SK-N-SH (cell line): ENCODE results near the gene PDGFC. TPM values are rescaled to one million over a fixed set of nuclear protein-coding genes. Genes with fewer than 3 reads are reported as not detected.

Source experiments
- CTCF ChIA-PET: fragments of 300-600, 350-600 bp; formaldehyde crosslinking; extraction: SDS; loops from one replicate; lab custom pipeline; 2021; lab: Yijun Ruan, JAX
- POLR2A ChIA-PET: fragments of 350-600 bp; sonication (Branson Sonifier 250); formaldehyde crosslinking; extraction: SDS; loops from one replicate; lab custom pipeline; 2020; ENCODE audit warnings: antibody characterized with exemption, inconsistent platforms; lab: Yijun Ruan, JAX
- DNase-seq: peaks from one replicate; pipeline ENCODE4 v3.0.0; 2012
- H2AFZ ChIP-seq: fragments of 200-600 bp; sonication (generic); 2 replicates; pipeline ENCODE4 v1.8.1; 2016; ENCODE audit warnings: antibody characterized with exemption, mild to moderate bottlenecking, low read depth
- H3F3A ChIP-seq: fragments of 200-600 bp; sonication (generic); replicated peaks from 2 replicates; pipeline ENCODE3; 2016; ENCODE audit warnings: antibody characterized with exemption, mild to moderate bottlenecking; ENCODE audit not compliant: insufficient read depth
- H3K27ac ChIP-seq, 2 experiments: fragments of 200-500 bp in 1 of 2; fragments of 200-600 bp in 1 of 2; sonication (Bioruptor generic) in 1 of 2; sonication (generic), shearing (Covaris generic) in 1 of 2; 2 replicates each; pipeline versions ENCODE4 v1.5.1 to v1.6.1; 2014 to 2016; ENCODE audit warnings: low read depth in 2 of 2, inconsistent platforms in 1 of 2, low read length in 1 of 2, mild to moderate bottlenecking in 1 of 2, mixed read lengths in 1 of 2
- H3K27me3 ChIP-seq: fragments of 200-600 bp; sonication (generic), shearing (Covaris generic); 2 replicates; pipeline ENCODE4 v1.6.1; 2016; ENCODE audit warnings: mixed run types; ENCODE audit not compliant: insufficient read depth
- H3K36me3 ChIP-seq, 2 experiments: fragments of 200-500 bp in 1 of 2; fragments of 200-600 bp in 1 of 2; sonication (Bioruptor generic) in 1 of 2; sonication (generic) in 1 of 2; replicated peaks in 1 of 2; 2 replicates each; pipeline versions ENCODE3 to v1.5.1; 2014 to 2016; ENCODE audit warnings: low read length in 1 of 2, mild to moderate bottlenecking in 1 of 2; ENCODE audit not compliant: insufficient read depth in 2 of 2, control insufficient read depth in 1 of 2
- H3K4me1 ChIP-seq, 2 experiments: fragments of 200-500 bp in 1 of 2; fragments of 200-600 bp in 1 of 2; sonication (Bioruptor generic) in 1 of 2; sonication (generic), shearing (Covaris generic) in 1 of 2; 2 replicates each; pipeline versions ENCODE4 v1.5.1 to v1.6.1; 2014 to 2016; ENCODE audit warnings: low read depth in 1 of 2, low read length in 1 of 2, mixed run types in 1 of 2; ENCODE audit not compliant: insufficient read depth in 2 of 2, control insufficient read depth in 1 of 2
- H3K4me2 ChIP-seq: fragments of 200-600 bp; sonication (generic), shearing (Covaris generic); 2 replicates; pipeline ENCODE4 v1.6.1; 2017; ENCODE audit warnings: mixed run types
- H3K4me3 ChIP-seq, 2 experiments: fragments of 200-500 bp in 1 of 2; fragments of 200-600 bp in 1 of 2; sonication (Bioruptor generic) in 1 of 2; sonication (generic), shearing (Covaris generic) in 1 of 2; 2 replicates each; pipeline versions ENCODE4 v1.5.1 to v1.8.1; 2014 to 2016; ENCODE audit warnings: low read depth in 2 of 2, inconsistent platforms in 1 of 2, low read length in 1 of 2, mild to moderate bottlenecking in 1 of 2, mixed read lengths in 1 of 2, moderate library complexity in 1 of 2
- H3K79me2 ChIP-seq: fragments of 200-600 bp; sonication (generic); 2 replicates; pipeline ENCODE4 v1.8.1; 2017; ENCODE audit warnings: mild to moderate bottlenecking; ENCODE audit not compliant: insufficient read depth
- H3K9ac ChIP-seq: fragments of 200-600 bp; sonication (generic); 2 replicates; pipeline ENCODE4 v1.6.1; 2017; ENCODE audit warnings: mixed run types
- H3K9me2 ChIP-seq: fragments of 200-600 bp; sonication (generic); 2 replicates; pipeline ENCODE4 v1.6.1; 2017; ENCODE audit warnings: mixed run types
- H3K9me3 ChIP-seq: fragments of 200-600 bp; sonication (generic); 2 replicates; pipeline ENCODE4 v1.6.1; 2017; ENCODE audit warnings: mixed run types, mild to moderate bottlenecking, moderate library complexity
- H4K20me1 ChIP-seq: fragments of 200-600 bp; sonication (generic); 2 replicates; pipeline ENCODE4 v1.6.1; 2017; ENCODE audit warnings: mild to moderate bottlenecking, mixed run types; ENCODE audit not compliant: insufficient read depth
- CHD2 ChIP-seq: fragments of 150-350 bp; IDR thresholded peaks from 2 replicates; pipeline ENCODE4 v1.6.1; 2018; ENCODE audit warnings: low read length; ENCODE audit not compliant: partially characterized antibody
- EP300 ChIP-seq, 2 experiments: IDR thresholded peaks; 2 replicates each; pipeline versions ENCODE4 v1.4.0 to v1.6.1; 2012; ENCODE audit warnings: borderline replicate concordance in 1 of 2, low read depth in 1 of 2, low read length in 1 of 2
- FOSL2 ChIP-seq: IDR thresholded peaks from 2 replicates; pipeline ENCODE4 v1.4.0; 2012; ENCODE audit warnings: low read depth, mild to moderate bottlenecking, moderate library complexity, borderline replicate concordance
- FOXJ3 ChIP-seq: sonication (generic); formaldehyde crosslinking; IDR thresholded peaks from 2 replicates; pipeline ENCODE4 v1.5.1; 2020; ENCODE audit warnings: mild to moderate bottlenecking, missing genetic modification reagents
- GABPA ChIP-seq: IDR thresholded peaks from 2 replicates; pipeline ENCODE4 v1.4.0; 2012; ENCODE audit warnings: low read depth, mild to moderate bottlenecking
- MXI1 ChIP-seq: IDR thresholded peaks from 2 replicates; pipeline ENCODE4 v1.6.1; 2012; ENCODE audit warnings: mild to moderate bottlenecking, low read depth, low read length, improper control_type of control experiment
- NRF1 ChIP-seq: IDR thresholded peaks from 2 replicates; pipeline ENCODE4 v1.6.1; 2012; ENCODE audit warnings: low read depth, mild to moderate bottlenecking, low read length
- POLR2AphosphoS5 ChIP-seq: IDR thresholded peaks from 2 replicates; pipeline ENCODE4 v1.6.1; 2012; ENCODE audit warnings: low read depth, low read length
- RFX5 ChIP-seq: IDR thresholded peaks from 2 replicates; pipeline ENCODE4 v1.6.1; 2012; ENCODE audit warnings: mild to moderate bottlenecking, improper control_type of control experiment, low read length
- RXRA ChIP-seq: IDR thresholded peaks from 2 replicates; pipeline ENCODE4 v1.4.0; 2012; ENCODE audit warnings: low read depth, mild to moderate bottlenecking, borderline replicate concordance
- TCF12 ChIP-seq: IDR thresholded peaks from 2 replicates; pipeline ENCODE4 v1.4.0; 2012
- TEAD4 ChIP-seq: IDR thresholded peaks from 2 replicates; pipeline ENCODE4 v1.4.0; 2012; ENCODE audit warnings: mild to moderate bottlenecking, borderline replicate concordance; ENCODE audit not compliant: insufficient read depth
- YY1 ChIP-seq: IDR thresholded peaks from 2 replicates; pipeline ENCODE4 v1.4.0; 2012; ENCODE audit warnings: low read depth, mild to moderate bottlenecking
- WGBS: methylation state at CpG from one replicate; pipeline ENCODE4 v1.1.6; 2017; ENCODE audit warnings: low lambda C conversion rate; 5-methylcytosine and 5-hydroxymethylcytosine counted together
- polyA plus RNA-seq, 3 experiments: library from polyadenylated mRNA; depleted of rRNA; stranded (reverse); fragments of >200 nt; gene quantifications; 2 replicates each; pipeline ENCODE4 v1.2.3, GENCODE V29; 2012
- TF ChIP-seq, protein P1 (sequence below): IDR thresholded peaks from 2 replicates; pipeline ENCODE4 v1.4.0; 2012; ENCODE audit warnings: low read depth, borderline replicate concordance
- TF ChIP-seq, protein P2 (sequence below): fragments of 200-600 bp; sonication (generic); IDR thresholded peaks from 2 replicates; pipeline ENCODE4 v1.6.1; 2017; ENCODE audit warnings: antibody characterized with exemption, mild to moderate bottlenecking, moderate library complexity
- TF ChIP-seq, protein P3 (sequence below): fragments of 150-350 bp; IDR thresholded peaks from 2 replicates; pipeline ENCODE4 v1.6.1; 2016; ENCODE audit warnings: mild to moderate bottlenecking, low read depth, low read length
- TF ChIP-seq, protein P4 (sequence below): IDR thresholded peaks from 2 replicates; pipeline ENCODE4 v1.6.1; 2012; ENCODE audit warnings: mild to moderate bottlenecking, low read depth, low read length, moderate library complexity

PDGFC gene
- polyA plus RNA-seq, 1 of the 3 experiments (the other 2 are of a cell fraction), result 29.8 TPM

DNA sequence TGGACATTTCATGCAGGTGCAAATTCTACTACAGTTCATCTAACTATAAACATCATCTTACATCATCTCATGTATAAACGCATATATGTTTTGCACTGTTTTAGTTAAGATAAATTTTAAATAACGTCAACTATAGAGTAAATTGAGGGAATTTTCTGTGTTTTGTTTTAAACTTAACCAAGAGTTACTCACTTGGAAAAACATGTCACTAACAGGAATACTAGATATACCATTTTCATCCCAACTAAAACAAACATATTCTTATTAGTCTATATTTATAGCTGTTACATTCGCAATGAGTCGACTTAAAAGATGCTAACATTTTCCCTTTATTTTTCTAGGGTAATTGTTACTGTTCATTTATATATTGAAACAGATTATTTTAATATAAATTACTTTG lies 159.6 kb downstream of the PDGFC start (continued):
- TF ChIP-seq, protein P1, sequence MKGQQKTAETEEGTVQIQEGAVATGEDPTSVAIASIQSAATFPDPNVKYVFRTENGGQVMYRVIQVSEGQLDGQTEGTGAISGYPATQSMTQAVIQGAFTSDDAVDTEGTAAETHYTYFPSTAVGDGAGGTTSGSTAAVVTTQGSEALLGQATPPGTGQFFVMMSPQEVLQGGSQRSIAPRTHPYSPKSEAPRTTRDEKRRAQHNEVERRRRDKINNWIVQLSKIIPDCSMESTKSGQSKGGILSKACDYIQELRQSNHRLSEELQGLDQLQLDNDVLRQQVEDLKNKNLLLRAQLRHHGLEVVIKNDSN, result no peak
- TF ChIP-seq TEAD4, result no peak
- TF ChIP-seq EP300 (IDR thresholded peaks at IDR 0.05; ENCODE audit: borderline replicate concordance in 1 of 2, low read depth in 1 of 2, low read length in 1 of 2), result no peak
- no peak for TF ChIP-seq FOXJ3 (CRISPR knock-in tag)
- no peak for TF ChIP-seq GABPA
- no peak for TF ChIP-seq MXI1
- no peak for TF ChIP-seq YY1
- no peak for TF ChIP-seq TCF12
- TF ChIP-seq, protein P2, sequence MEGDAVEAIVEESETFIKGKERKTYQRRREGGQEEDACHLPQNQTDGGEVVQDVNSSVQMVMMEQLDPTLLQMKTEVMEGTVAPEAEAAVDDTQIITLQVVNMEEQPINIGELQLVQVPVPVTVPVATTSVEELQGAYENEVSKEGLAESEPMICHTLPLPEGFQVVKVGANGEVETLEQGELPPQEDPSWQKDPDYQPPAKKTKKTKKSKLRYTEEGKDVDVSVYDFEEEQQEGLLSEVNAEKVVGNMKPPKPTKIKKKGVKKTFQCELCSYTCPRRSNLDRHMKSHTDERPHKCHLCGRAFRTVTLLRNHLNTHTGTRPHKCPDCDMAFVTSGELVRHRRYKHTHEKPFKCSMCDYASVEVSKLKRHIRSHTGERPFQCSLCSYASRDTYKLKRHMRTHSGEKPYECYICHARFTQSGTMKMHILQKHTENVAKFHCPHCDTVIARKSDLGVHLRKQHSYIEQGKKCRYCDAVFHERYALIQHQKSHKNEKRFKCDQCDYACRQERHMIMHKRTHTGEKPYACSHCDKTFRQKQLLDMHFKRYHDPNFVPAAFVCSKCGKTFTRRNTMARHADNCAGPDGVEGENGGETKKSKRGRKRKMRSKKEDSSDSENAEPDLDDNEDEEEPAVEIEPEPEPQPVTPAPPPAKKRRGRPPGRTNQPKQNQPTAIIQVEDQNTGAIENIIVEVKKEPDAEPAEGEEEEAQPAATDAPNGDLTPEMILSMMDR, result no peak
- TF ChIP-seq, all 33 proteins: peak for 0

DNA sequence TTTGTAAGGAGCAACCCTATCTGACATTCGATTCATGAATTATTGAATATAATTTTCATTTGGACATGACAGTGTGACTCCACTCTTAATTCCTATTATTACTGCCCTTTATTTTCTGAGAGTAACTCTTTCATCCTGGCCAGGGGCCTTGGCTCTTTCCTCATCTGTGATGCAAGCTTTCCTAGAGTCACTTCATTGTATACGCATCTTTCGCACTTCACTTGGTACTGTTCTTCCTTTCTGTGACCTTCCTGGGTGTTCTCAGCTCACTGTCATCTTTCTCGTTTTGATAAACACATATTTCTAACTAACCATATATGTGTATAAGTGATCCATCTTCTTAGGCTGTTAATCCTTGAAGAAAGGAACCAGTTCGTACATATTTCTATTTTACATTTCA lies 160.3 kb downstream of the PDGFC start:
- H4K20me1 ChIP-seq, result no peaks in the 10 kb centered on the region
- no peak overlapping the region for H3K27ac ChIP-seq
- H3K27me3 ChIP-seq, result no peaks in the 10 kb centered on the region
- ChIA-PET POLR2A (no interaction called here), CTCF (no interaction called here)
- H3K9me3 ChIP-seq, result no peaks in the 10 kb centered on the region
- no peak overlapping the region for H3K4me2 ChIP-seq
- TF ChIP-seq, protein P3, sequence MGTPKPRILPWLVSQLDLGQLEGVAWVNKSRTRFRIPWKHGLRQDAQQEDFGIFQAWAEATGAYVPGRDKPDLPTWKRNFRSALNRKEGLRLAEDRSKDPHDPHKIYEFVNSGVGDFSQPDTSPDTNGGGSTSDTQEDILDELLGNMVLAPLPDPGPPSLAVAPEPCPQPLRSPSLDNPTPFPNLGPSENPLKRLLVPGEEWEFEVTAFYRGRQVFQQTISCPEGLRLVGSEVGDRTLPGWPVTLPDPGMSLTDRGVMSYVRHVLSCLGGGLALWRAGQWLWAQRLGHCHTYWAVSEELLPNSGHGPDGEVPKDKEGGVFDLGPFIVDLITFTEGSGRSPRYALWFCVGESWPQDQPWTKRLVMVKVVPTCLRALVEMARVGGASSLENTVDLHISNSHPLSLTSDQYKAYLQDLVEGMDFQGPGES, result no peak
- TF ChIP-seq, protein P4, sequence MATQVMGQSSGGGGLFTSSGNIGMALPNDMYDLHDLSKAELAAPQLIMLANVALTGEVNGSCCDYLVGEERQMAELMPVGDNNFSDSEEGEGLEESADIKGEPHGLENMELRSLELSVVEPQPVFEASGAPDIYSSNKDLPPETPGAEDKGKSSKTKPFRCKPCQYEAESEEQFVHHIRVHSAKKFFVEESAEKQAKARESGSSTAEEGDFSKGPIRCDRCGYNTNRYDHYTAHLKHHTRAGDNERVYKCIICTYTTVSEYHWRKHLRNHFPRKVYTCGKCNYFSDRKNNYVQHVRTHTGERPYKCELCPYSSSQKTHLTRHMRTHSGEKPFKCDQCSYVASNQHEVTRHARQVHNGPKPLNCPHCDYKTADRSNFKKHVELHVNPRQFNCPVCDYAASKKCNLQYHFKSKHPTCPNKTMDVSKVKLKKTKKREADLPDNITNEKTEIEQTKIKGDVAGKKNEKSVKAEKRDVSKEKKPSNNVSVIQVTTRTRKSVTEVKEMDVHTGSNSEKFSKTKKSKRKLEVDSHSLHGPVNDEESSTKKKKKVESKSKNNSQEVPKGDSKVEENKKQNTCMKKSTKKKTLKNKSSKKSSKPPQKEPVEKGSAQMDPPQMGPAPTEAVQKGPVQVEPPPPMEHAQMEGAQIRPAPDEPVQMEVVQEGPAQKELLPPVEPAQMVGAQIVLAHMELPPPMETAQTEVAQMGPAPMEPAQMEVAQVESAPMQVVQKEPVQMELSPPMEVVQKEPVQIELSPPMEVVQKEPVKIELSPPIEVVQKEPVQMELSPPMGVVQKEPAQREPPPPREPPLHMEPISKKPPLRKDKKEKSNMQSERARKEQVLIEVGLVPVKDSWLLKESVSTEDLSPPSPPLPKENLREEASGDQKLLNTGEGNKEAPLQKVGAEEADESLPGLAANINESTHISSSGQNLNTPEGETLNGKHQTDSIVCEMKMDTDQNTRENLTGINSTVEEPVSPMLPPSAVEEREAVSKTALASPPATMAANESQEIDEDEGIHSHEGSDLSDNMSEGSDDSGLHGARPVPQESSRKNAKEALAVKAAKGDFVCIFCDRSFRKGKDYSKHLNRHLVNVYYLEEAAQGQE, result no peak
- TF ChIP-seq POLR2AphosphoS5 (no peak), EP300 (IDR thresholded peaks at IDR 0.05; ENCODE audit: borderline replicate concordance in 1 of 2, low read depth in 1 of 2, low read length in 1 of 2) (no peak), NRF1 (no peak), RXRA (no peak), FOSL2 (no peak), TEAD4 (no peak), CHD2 (no peak), RFX5 (no peak)
- TF ChIP-seq, all 33 proteins: peak for 0
- no peaks in the 10 kb centered on the region for H3F3A ChIP-seq
- H2AFZ ChIP-seq, result no peak overlapping the region
- 87% methylated on average over 5 of the region's 5 CpGs for WGBS
- DNase-seq, result no peak
- no peak overlapping the region for H3K9ac ChIP-seq
- H3K4me3 ChIP-seq, result no peak overlapping the region
- no peaks in the 10 kb centered on the region for H3K9me2 ChIP-seq
- peaks cover 69% of the 10 kb centered on the region for H3K79me2 ChIP-seq
- peaks cover 2 to 22% of the 10 kb centered on the region in 2 experiments for H3K36me3 ChIP-seq
- H3K4me1 ChIP-seq, result peaks cover 0 to 11% of the 10 kb centered on the region in 2 experiments; a peak in 1 of 4 replicates
